Esophagus squamous epithelium (tissue), 4 donors: ENCODE measurements around the gene SEPHS2.

Experiments
- CTCF ChIP-seq, 6 experiments: fragments of 450-650 bp in 4 of 6; fragments of 200-600 bp in 2 of 6; sonication (generic) in 2 of 6; IDR thresholded peaks; one replicate each; pipeline ENCODE4 v1.5.1; 2016 to 2019; ENCODE audit warnings: antibody characterized with exemption in 6 of 6, mild to moderate bottlenecking in 4 of 6, moderate library complexity in 4 of 6
- POLR2A ChIP-seq, 4 donors: fragments of 450-650 bp; IDR thresholded peaks; one replicate each; pipeline ENCODE4 v1.6.1; 2017; ENCODE audit warnings: antibody characterized with exemption in 4 of 4, mild to moderate bottlenecking in 4 of 4, moderate library complexity in 3 of 4

- TF ChIP-seq CTCF (IDR thresholded peaks at IDR 0.05) (no peak), POLR2A (IDR thresholded peaks at IDR 0.05) (no peak)
These were observed 27.1 kb downstream of the SEPHS2 start for GRCh38 chr16:30418350-30419181.
